Endodermal cell (in vitro differentiated cells): ENCODE results near the gene CRYBG3. TPM values are rescaled to one million over a fixed set of nuclear protein-coding genes. Genes with fewer than 3 reads are reported as not detected.

Experiments used
- DNase-seq: peaks from one replicate; pipeline ENCODE4 v3.0.0-alpha.2; 2017
- H3K27ac ChIP-seq: 2 replicates; pipeline ENCODE4 v1.5.1; 2013; ENCODE audit warnings: mild to moderate bottlenecking, low read depth, low read length, moderate library complexity
- H3K27me3 ChIP-seq: 2 replicates; pipeline ENCODE4 v1.6.1; 2013; ENCODE audit warnings: mild to moderate bottlenecking, low read length, moderate library complexity; ENCODE audit not compliant: insufficient read depth, control insufficient read depth, poor library complexity, severe bottlenecking
- H3K36me3 ChIP-seq: 2 replicates; pipeline ENCODE4 v1.7.0; 2013; ENCODE audit warnings: mild to moderate bottlenecking, low read length, moderate library complexity; ENCODE audit not compliant: control insufficient read depth, insufficient read depth
- H3K4me1 ChIP-seq: one replicate; pipeline ENCODE4 v1.7.0; 2013; ENCODE audit warnings: low read length; ENCODE audit not compliant: control insufficient read depth, insufficient read depth
- H3K4me3 ChIP-seq: 2 replicates; pipeline ENCODE4 v1.5.1; 2013; ENCODE audit warnings: mild to moderate bottlenecking, low read length, moderate library complexity
- H3K9ac ChIP-seq: 2 replicates; pipeline ENCODE4 v1.6.1; 2013; ENCODE audit warnings: mild to moderate bottlenecking, low read length, moderate library complexity; ENCODE audit not compliant: poor library complexity, severe bottlenecking; ENCODE audit errors: extremely low read depth
- H3K9me3 ChIP-seq: 2 replicates; pipeline ENCODE4 v1.6.1; 2013; ENCODE audit warnings: mild to moderate bottlenecking, low read length, moderate library complexity; ENCODE audit not compliant: control insufficient read depth
- H3K27ac Mint-ChIP-seq: 2 replicates; pipeline ENCODE4 v1.8.0; 2020; ENCODE audit warnings: mixed read lengths
- H3K27me3 Mint-ChIP-seq: 2 replicates; pipeline ENCODE4 v1.8.0; 2021; ENCODE audit warnings: mild to moderate bottlenecking, mixed read lengths; ENCODE audit not compliant: insufficient read depth
- H3K36me3 Mint-ChIP-seq: 2 replicates; pipeline ENCODE4 v1.8.0; 2020; ENCODE audit warnings: low read depth, mixed read lengths
- H3K4me1 Mint-ChIP-seq: 2 replicates; pipeline ENCODE4 v1.8.0; 2020; ENCODE audit warnings: mixed read lengths
- H3K4me3 Mint-ChIP-seq: 2 replicates; pipeline ENCODE4 v1.8.0; 2020; ENCODE audit warnings: mild to moderate bottlenecking, moderate library complexity, mixed read lengths
- H3K9me3 Mint-ChIP-seq: 2 replicates; pipeline ENCODE4 v1.8.0; 2020; ENCODE audit warnings: mild to moderate bottlenecking, mixed read lengths
- WGBS, 2 experiments: methylation state at CpG; one replicate each; pipeline versions ENCODE4 v1.1.5 to v1.1.7; 2013; ENCODE audit warnings: missing lambda C conversion rate in 2 of 2, mixed read lengths in 1 of 2; ENCODE audit not compliant: insufficient coverage in 1 of 2, insufficient read length in 1 of 2; 5-methylcytosine and 5-hydroxymethylcytosine counted together
- total RNA-seq, 2 donors: library from RNA; stranded (reverse); fragmentation: NEBNext Ultra II Directional in 1 of 2; extraction: Animal tissue kit (Norgen Biotek cat#: 25700) in 1 of 2; gene quantifications; 2 replicates in 1 of 2; 3 replicates in 1 of 2; pipeline ENCODE4 v1.2.1, GENCODE V29; 2021
- TF ChIP-seq, protein P1 (sequence below): fragments of 200-600 bp; sonication (generic); conservative IDR thresholded peaks from 2 replicates; pipeline ENCODE4 v1.5.0; 2021; ENCODE audit warnings: antibody characterized with exemption, mild to moderate bottlenecking

CRYBG3 gene
- total RNA-seq, 2 donors from 2014 or later, result 9.7 to 10.8 TPM

GRCh38 chr3:97822359-97822775, 556 bp downstream of the CRYBG3 start:
- Histone ChIP-seq H3K4me3 (peak overlapping the region; percentile 90), H3K36me3 (no peaks in the 10 kb centered on the region), H3K9me3 (no peaks in the 10 kb centered on the region), H3K4me1 (peaks cover 5% of the 10 kb centered on the region), H3K9ac (peak overlapping the region; percentile 54), H3K27me3 (peaks cover 27% of the 10 kb centered on the region), H3K27ac (no peak overlapping the region)
- H3K9me3 Mint-ChIP-seq, result no peaks in the 10 kb centered on the region
- H3K27ac Mint-ChIP-seq, result peak overlapping the region; percentile 79
- H3K36me3 Mint-ChIP-seq, result no peaks in the 10 kb centered on the region
- peak overlapping the region; percentile 93 for H3K4me3 Mint-ChIP-seq
- DNase-seq, result no peak
- TF ChIP-seq, protein P1, sequence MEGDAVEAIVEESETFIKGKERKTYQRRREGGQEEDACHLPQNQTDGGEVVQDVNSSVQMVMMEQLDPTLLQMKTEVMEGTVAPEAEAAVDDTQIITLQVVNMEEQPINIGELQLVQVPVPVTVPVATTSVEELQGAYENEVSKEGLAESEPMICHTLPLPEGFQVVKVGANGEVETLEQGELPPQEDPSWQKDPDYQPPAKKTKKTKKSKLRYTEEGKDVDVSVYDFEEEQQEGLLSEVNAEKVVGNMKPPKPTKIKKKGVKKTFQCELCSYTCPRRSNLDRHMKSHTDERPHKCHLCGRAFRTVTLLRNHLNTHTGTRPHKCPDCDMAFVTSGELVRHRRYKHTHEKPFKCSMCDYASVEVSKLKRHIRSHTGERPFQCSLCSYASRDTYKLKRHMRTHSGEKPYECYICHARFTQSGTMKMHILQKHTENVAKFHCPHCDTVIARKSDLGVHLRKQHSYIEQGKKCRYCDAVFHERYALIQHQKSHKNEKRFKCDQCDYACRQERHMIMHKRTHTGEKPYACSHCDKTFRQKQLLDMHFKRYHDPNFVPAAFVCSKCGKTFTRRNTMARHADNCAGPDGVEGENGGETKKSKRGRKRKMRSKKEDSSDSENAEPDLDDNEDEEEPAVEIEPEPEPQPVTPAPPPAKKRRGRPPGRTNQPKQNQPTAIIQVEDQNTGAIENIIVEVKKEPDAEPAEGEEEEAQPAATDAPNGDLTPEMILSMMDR, result peak; percentile 7
- H3K27me3 Mint-ChIP-seq, result peaks cover 23% of the 10 kb centered on the region
- peaks cover 20% of the 10 kb centered on the region for H3K4me1 Mint-ChIP-seq
- 0 to 1% methylated on average over 9 to 36 of the region's 36 CpGs for WGBS, 2 experiments

DNA sequence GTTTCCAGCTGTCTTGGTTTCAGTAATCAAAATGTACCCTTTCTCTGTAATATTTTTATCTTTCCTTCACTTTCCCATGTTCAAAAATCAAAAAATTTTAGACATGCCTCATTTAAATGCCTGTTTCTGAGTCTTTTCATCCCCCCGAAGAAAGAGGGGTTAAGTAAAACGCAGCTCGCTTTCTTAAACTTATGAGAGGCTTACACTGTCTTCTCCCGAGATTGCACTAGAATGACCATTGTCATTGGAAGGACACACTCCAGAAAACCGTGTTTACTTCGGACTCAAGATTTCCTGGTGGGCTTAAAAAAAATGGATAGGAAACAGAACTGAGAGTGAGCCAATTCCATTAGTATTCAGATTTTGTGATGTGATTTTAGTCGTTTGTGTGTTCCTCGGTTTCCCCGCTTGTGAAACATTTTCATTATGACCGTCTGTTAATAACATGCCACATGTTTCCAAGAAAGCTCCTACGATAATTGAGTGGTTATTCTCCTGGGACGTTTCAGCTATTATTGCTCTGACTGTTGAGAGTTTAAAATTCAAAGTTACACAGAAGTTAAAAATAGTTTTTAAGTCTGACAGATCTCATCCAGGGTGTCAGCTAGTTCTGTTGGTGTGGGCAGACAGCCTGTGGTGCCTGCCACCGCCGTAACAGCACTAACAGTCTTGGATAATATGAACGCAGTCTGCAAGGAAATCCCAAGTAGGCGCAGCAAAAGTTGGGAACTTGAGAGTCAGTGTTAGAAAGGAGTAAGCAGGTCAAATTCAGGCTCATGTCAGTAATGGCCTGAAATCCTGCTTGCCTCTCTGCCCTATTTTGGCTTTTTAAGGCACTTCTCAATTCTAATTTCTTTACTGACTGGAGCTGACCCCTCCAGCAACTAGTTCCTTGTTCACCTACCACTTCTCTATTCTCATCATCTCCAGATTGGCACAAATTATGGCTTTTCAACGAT, 1.5 kb downstream of the CRYBG3 start:
- H3K27me3 Mint-ChIP-seq, result peaks cover 23% of the 10 kb centered on the region
- Histone ChIP-seq H3K4me1 (peaks cover 5% of the 10 kb centered on the region), H3K9me3 (no peaks in the 10 kb centered on the region), H3K27me3 (peaks cover 27% of the 10 kb centered on the region), H3K4me3 (peak overlapping the region; percentile 90), H3K27ac (no peak overlapping the region), H3K9ac (peak overlapping the region; percentile 54), H3K36me3 (no peaks in the 10 kb centered on the region)
- no peak overlapping the region for H3K27ac Mint-ChIP-seq
- H3K4me3 Mint-ChIP-seq, result peak overlapping the region; percentile 93
- peaks cover 20% of the 10 kb centered on the region for H3K4me1 Mint-ChIP-seq
- H3K9me3 Mint-ChIP-seq, result no peaks in the 10 kb centered on the region
- no peak for DNase-seq
- no peaks in the 10 kb centered on the region for H3K36me3 Mint-ChIP-seq
- 67 to 79% methylated on average over 10 to 17 of the region's 17 CpGs for WGBS, 2 experiments
- TF ChIP-seq, protein P1, result no peak

DNA sequence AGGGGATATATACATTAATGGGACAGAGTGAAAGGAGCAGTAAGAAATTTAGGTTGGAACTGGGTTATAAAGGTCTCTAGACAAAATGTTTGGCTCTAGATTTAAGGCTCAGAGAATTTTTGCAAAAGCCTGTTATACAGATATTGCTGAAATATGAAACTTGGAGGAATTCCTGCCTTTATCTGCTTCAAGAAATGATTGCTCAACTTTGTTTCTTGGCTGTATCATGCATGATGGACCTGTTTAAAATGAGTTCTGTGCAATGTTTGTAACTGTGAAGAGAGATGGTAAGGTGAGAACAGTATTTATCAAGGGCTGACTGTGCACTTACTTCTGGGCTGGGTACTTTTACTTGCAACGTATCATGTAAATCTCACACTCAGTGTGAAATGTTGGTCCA, 3.3 kb downstream of the CRYBG3 start:
- no peak overlapping the region for H3K27ac Mint-ChIP-seq
- H3K36me3 Mint-ChIP-seq, result no peaks in the 10 kb centered on the region
- Histone ChIP-seq H3K9me3 (no peaks in the 10 kb centered on the region), H3K9ac (no peak overlapping the region), H3K27ac (no peak overlapping the region), H3K4me3 (no peak overlapping the region), H3K36me3 (no peaks in the 10 kb centered on the region), H3K4me1 (peaks cover under 1% of the 10 kb centered on the region), H3K27me3 (peaks cover 26% of the 10 kb centered on the region)
- TF ChIP-seq, protein P1, result no peak
- 94 to 100% methylated on average over 1 of the region's 1 CpG for WGBS, 2 experiments
- peaks cover 23% of the 10 kb centered on the region for H3K27me3 Mint-ChIP-seq
- peaks cover 20% of the 10 kb centered on the region for H3K4me1 Mint-ChIP-seq
- H3K4me3 Mint-ChIP-seq, result no peak overlapping the region
- H3K9me3 Mint-ChIP-seq, result no peaks in the 10 kb centered on the region
- no peak for DNase-seq
